NCI-H460 (cell line): ENCODE measurements around the gene SYNCRIP. TPM values are rescaled to one million over a fixed set of nuclear protein-coding genes. Genes with fewer than 3 reads are reported as not detected.
"Not testable (repeated sequence)": the region's sequence is repeated elsewhere in the genome, so short reads cannot be mapped to it uniquely, and the experiment has no call there.

Source experiments
- DNase-seq: peaks from one replicate; pipeline ENCODE4 v3.0.0-alpha.2; 2016; ENCODE audit warnings: low read depth; ENCODE audit errors: extremely low read depth
- polyA plus RNA-seq: library from polyadenylated mRNA; depleted of rRNA; stranded (reverse); fragments of >200 nt; gene quantifications from 2 replicates; pipeline ENCODE4 v1.2.3, GENCODE V29; 2014; cell fraction: nucleus; rRNA removed
- total RNA-seq: library from RNA; depleted of rRNA; stranded (reverse); fragments of >200 nt; shearing (Covaris generic); gene quantifications from 2 replicates; pipeline ENCODE4 v1.2.3, GENCODE V29; 2014; rRNA removed

SYNCRIP gene
- 46.1 and 61.6 TPM in 2 replicates for total RNA-seq
- 45.3 and 57.3 TPM in 2 replicates for polyA plus RNA-seq

- DNase-seq = peak; percentile 94
Observed at GRCh38 chr6:85642774-85643536, at the start of gene SYNCRIP. Gene SYNCRIP (minus strand): TSS chr6:85642886. CDS start chr6:85641439, 1,447 bp downstream.

- no peak for DNase-seq
Observed at GRCh38 chr6:85691478-85691877, 48.8 kb upstream of the SYNCRIP start.

- DNase-seq = no peak
Observed at GRCh38 chr6:85690071-85690470, 47.4 kb upstream of the SYNCRIP start.

- DNase-seq = no peak
Observed at GRCh38 chr6:85685713-85686112, 43.0 kb upstream of the SYNCRIP start.

GRCh38 chr6:85684809-85685171 is 42.1 kb upstream of the SYNCRIP start:
- no peak for DNase-seq

- DNase-seq = no peak
Observed at GRCh38 chr6:85684133-85684808, 41.6 kb upstream of the SYNCRIP start.

GRCh38 chr6:85681899-85682298 is 39.2 kb upstream of the SYNCRIP start:
- not testable (repeated sequence) for DNase-seq

- DNase-seq = no peak
Observed at GRCh38 chr6:85680388-85680787, 37.7 kb upstream of the SYNCRIP start.

- no peak for DNase-seq
Observed at GRCh38 chr6:85679445-85680123, 36.9 kb upstream of the SYNCRIP start.

- DNase-seq = peak; percentile 96
Observed at GRCh38 chr6:85678602-85679444, 36.1 kb upstream of the SYNCRIP start.

- no peak for DNase-seq
Observed at GRCh38 chr6:85678026-85678601, 35.4 kb upstream of the SYNCRIP start.

GRCh38 chr6:85677234-85677956 is 34.7 kb upstream of the SYNCRIP start:
- DNase-seq = no peak

GRCh38 chr6:85676086-85676729 is 33.5 kb upstream of the SYNCRIP start:
- DNase-seq = no peak

GRCh38 chr6:85675030-85675819 is 32.5 kb upstream of the SYNCRIP start:
- no peak for DNase-seq

- DNase-seq = no peak
Observed at GRCh38 chr6:85674604-85675003, 31.9 kb upstream of the SYNCRIP start.

- no peak for DNase-seq
Observed at GRCh38 chr6:85673198-85674139, 30.8 kb upstream of the SYNCRIP start.

- DNase-seq = no peak
Observed at GRCh38 chr6:85672623-85673022, 29.9 kb upstream of the SYNCRIP start.
